WTC11 (cell line): ENCODE measurements around the gene DPYSL5. TPM values are rescaled to one million over a fixed set of nuclear protein-coding genes. Genes with fewer than 3 reads are reported as not detected.

Experiments used
- ATAC-seq: fragments of 200-7000 bp; cut with Tn5 transposase; 2 replicates; pipeline ENCODE4 v1.10.0; 2021; ENCODE audit warnings: mild to moderate bottlenecking, moderate library complexity
- CTCF ChIA-PET: fragments of 300-600 bp; sonication (Branson Sonifier 250); formaldehyde crosslinking; loops from one replicate; lab custom pipeline; 2021; ENCODE audit warnings: antibody characterized with exemption; lab: Charles Lee
- POLR2A ChIA-PET: fragments of 350-600 bp; sonication (Branson Sonifier 250); formaldehyde crosslinking; loops from one replicate; lab custom pipeline; 2021; ENCODE audit warnings: antibody characterized with exemption; lab: Charles Lee
- DNase-seq: peaks from one replicate; pipeline ENCODE4 v3.0.0; 2021; ENCODE audit warnings: low spot score
- H3K27ac Mint-ChIP-seq: 2 replicates; pipeline ENCODE4 v1.8.0; 2021; ENCODE audit warnings: mixed read lengths
- H3K27me3 Mint-ChIP-seq: 2 replicates; pipeline ENCODE4 v1.8.0; 2021; ENCODE audit warnings: low read depth, mild to moderate bottlenecking, moderate library complexity, mixed read lengths
- H3K36me3 Mint-ChIP-seq: 2 replicates; pipeline ENCODE4 v1.8.0; 2021; ENCODE audit warnings: mixed read lengths
- H3K4me1 Mint-ChIP-seq: 2 replicates; pipeline ENCODE4 v1.8.0; 2022; ENCODE audit warnings: mixed read lengths
- H3K4me3 Mint-ChIP-seq: 2 replicates; pipeline ENCODE4 v1.8.0; 2021; ENCODE audit warnings: mild to moderate bottlenecking, moderate library complexity, mixed read lengths
- H3K9me3 Mint-ChIP-seq: 2 replicates; pipeline ENCODE4 v1.8.0; 2021; ENCODE audit warnings: mixed read lengths
- ARID4B ChIP-seq: sonication (generic); formaldehyde crosslinking; IDR thresholded peaks from 2 replicates; pipeline ENCODE4 v1.8.0; 2023; ENCODE audit warnings: missing genetic modification reagents, mild to moderate bottlenecking, borderline replicate concordance
- CREM ChIP-seq: sonication (generic); formaldehyde crosslinking; IDR thresholded peaks from 2 replicates; pipeline ENCODE4 v1.8.1; 2022; ENCODE audit warnings: mild to moderate bottlenecking, missing genetic modification reagents, moderate library complexity
- E2F1 ChIP-seq: sonication (generic); formaldehyde crosslinking; IDR thresholded peaks from 2 replicates; pipeline ENCODE4 v1.8.0; 2022; ENCODE audit warnings: mild to moderate bottlenecking, missing genetic modification reagents
- E2F5 ChIP-seq: sonication (generic); formaldehyde crosslinking; IDR thresholded peaks from 2 replicates; pipeline ENCODE4 v1.8.1; 2022; ENCODE audit warnings: mild to moderate bottlenecking, moderate library complexity, missing genetic modification reagents
- SP1 ChIP-seq: sonication (generic); formaldehyde crosslinking; conservative IDR thresholded peaks from 2 replicates; pipeline ENCODE4 v1.8.1; 2022; ENCODE audit warnings: missing genetic modification reagents
- ZNF281 ChIP-seq: sonication (generic); formaldehyde crosslinking; IDR thresholded peaks from 2 replicates; pipeline ENCODE4 v1.8.0; 2023; ENCODE audit warnings: mild to moderate bottlenecking, missing genetic modification reagents
- ZNF396 ChIP-seq: fragments of 250-450 bp; sonication (Bioruptor Pico); IDR thresholded peaks from 2 replicates; pipeline ENCODE4 v1.8.0; 2021; ENCODE audit warnings: mild to moderate bottlenecking, moderate library complexity, borderline replicate concordance
- total RNA-seq: library from RNA; stranded (reverse); gene quantifications from 3 replicates; pipeline ENCODE4 v1.2.3, GENCODE V29; 2021

Gene DPYSL5
- total RNA-seq, 1 experiment from 2014 or later, result 12.1 TPM

GRCh38 chr2:26970244-26970927, 122.5 kb downstream of the DPYSL5 start, which contains the start of gene MAPRE3:
Gene MAPRE3 (plus strand): TSS chr2:26970637. CDS start chr2:27022219, 51,582 bp downstream.
- peaks cover 29% of the 10 kb centered on the region for H3K4me1 Mint-ChIP-seq
- CTCF ChIA-PET, result interaction anchor here (0.7 to 16.3 kb wide), 7 partner anchors 9 to 124 kb away, joined by 3 to 596 read pairs (median 13); no protein-coding TSS in a partner anchor
- no peak for TF ChIP-seq CREM
- peak; percentile 77; the same call in 1 of the 2 replicates for TF ChIP-seq E2F5 (CRISPR knock-in tag)
- TF ChIP-seq SP1 (CRISPR knock-in tag), result peak; percentile 73; the same call in 1 of the 2 replicates
- TF ChIP-seq E2F1 (CRISPR knock-in tag), result no peak
- TF ChIP-seq ZNF281 (CRISPR knock-in tag), result 0 out of 2 replicates have a peak, but pooled peaks have one; percentile 15
- TF ChIP-seq ARID4B (CRISPR knock-in tag), result peak; percentile 55; the same call in 1 of the 2 replicates
- POLR2A ChIA-PET, result interaction anchor here (0.6 kb wide), 1 partner anchor 1312 kb away, joined by 5 read pairs; no protein-coding TSS in a partner anchor
- no peak within 1 kb of the TSS for H3K27ac Mint-ChIP-seq
- ATAC-seq, result peak; percentile 90
- H3K4me3 Mint-ChIP-seq, result peak within 1 kb of the TSS; percentile 93
- no peaks in the 10 kb centered on the region for H3K9me3 Mint-ChIP-seq
- peaks cover 49% of the 10 kb centered on the region for H3K27me3 Mint-ChIP-seq
- no peaks in the 10 kb centered on the region for H3K36me3 Mint-ChIP-seq
- DNase-seq, result peak; percentile 97

- TF ChIP-seq ZNF281 (CRISPR knock-in tag), result peak; percentile 28; the same call in 1 of the 2 replicates
- no peak for TF ChIP-seq ZNF396 (CRISPR knock-in tag)
- CTCF ChIA-PET, result interaction anchor here (0.7 to 3.1 kb wide), 12 partner anchors 9 to 468 kb away, joined by 3 to 36 read pairs (median 5); partner anchors contain the start of gene KHK
- H3K9me3 Mint-ChIP-seq, result no peaks in the 10 kb centered on the region
- H3K4me1 Mint-ChIP-seq, result peaks cover 35% of the 10 kb centered on the region
- DNase-seq, result peak; percentile 44
- H3K36me3 Mint-ChIP-seq, result no peaks in the 10 kb centered on the region
- H3K27me3 Mint-ChIP-seq, result peaks cover 49% of the 10 kb centered on the region
- no peak overlapping the region for H3K27ac Mint-ChIP-seq
- ATAC-seq, result peak; percentile 27
- H3K4me3 Mint-ChIP-seq, result peak overlapping the region; percentile 93
- POLR2A ChIA-PET, result interaction anchor here (0.7 to 1.2 kb wide), 3 partner anchors 9 to 121 kb away, joined by 3 read pairs; no protein-coding TSS in a partner anchor
Measured at GRCh38 chr2:26970928-26971627, 123.1 kb downstream of the DPYSL5 start.
